Activated T-cell treated with anti-CD3 and anti-CD28 coated beads for 48 hours (primary cell): ENCODE measurements around the gene TAF12.
"Not testable (repeated sequence)": the region's sequence is repeated elsewhere in the genome, so short reads cannot be mapped to it uniquely, and the experiment has no call there.

Source experiments
- DNase-seq: peaks from one replicate; pipeline ENCODE4 v3.0.0-alpha.2; 2020; ENCODE audit warnings: low read depth

The TAF12 gene

DNA sequence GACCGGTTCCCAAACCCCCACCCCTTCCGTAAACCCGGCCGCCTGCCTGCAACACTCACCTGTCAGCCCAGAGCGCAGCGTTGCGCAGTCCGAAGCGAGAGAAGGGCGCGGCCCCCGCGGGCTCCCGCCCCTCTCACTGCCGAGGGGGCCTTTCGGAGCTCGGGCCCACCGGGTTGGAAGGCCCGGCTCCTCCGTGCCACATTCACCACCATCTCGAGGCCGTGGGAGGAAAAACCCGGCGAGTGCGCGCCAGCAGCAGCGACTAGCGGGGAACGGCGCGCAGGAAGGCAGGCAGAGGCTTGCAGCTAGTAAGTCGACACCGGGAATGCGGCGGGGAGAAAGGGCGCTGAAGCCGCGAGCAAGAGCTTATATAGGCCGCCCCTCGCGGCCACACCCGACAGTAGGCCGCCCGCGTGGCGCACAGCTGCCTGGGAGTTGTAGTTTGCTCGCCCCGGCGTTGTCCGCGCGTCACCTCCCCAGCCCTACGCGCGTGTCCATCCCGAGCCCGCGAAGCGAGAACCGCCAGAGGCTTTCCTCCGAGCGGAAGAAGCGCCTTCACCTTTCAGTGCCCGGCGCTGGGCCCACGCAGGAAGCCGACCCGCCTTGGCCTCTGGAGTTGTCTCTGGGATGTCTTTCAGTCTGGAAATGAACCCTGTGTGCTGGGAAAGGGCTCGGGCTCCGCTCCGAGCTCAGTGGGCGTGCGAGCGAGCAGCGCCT, 61.2 kb downstream of the TAF12 start:
- peak; percentile 94 for DNase-seq

DNA sequence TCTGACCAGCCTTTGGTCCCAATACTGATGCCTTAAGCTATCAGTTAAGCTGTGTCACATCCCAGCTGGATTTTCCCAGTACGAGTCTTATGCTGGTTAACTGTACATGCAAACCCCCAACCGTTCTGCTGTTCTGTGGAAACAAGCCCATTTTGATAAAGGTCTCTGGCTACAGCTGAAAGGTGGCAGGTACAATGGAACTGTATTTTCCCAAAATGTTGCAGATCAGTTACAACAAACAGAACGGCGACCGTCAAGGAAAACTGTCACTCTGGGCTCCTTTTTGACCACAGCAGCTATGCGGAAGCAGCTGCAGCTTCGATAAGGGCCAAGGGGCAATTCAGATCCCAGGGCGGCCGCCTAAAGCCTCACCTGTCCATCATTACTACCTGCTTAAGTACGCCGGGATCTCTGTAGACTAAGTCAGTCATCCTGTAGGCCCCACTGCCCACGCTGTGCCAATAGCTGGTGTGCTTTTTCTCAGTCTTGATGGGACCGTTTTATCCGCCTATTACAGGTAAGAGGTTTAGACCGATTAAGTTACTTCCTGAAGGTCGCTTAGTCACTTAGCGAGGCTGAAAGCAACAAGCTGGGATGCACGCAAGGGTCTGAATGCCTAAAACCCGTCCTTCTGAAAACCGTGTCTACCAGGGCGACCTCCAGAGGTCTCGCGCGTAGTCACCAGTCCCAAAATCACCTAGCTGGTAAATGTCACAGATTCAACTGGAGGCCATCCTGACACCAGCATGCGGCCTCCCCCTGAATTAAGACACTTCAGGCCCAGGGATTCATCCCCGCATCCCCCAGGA, 61.9 kb downstream of the TAF12 start:
- no peak for DNase-seq

DNA sequence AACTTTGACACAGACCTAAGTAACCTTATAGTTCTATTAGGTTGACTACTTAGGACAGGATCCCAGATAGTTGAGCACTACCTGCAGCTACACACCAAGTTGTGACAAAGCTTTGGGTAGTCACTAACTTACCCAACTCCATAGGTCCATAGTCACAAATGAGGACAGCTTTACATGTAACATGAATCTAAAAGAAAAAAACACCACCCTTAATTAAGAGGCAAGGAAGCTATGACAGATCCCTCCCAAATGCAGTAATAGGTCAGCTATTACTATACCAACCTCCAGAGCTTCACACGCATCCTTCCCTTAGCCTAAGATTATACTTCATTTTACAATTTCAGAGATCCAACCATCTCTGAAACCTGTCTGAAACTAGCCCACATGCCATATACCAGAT, 63.5 kb downstream of the TAF12 start:
- DNase-seq: no peak

DNA sequence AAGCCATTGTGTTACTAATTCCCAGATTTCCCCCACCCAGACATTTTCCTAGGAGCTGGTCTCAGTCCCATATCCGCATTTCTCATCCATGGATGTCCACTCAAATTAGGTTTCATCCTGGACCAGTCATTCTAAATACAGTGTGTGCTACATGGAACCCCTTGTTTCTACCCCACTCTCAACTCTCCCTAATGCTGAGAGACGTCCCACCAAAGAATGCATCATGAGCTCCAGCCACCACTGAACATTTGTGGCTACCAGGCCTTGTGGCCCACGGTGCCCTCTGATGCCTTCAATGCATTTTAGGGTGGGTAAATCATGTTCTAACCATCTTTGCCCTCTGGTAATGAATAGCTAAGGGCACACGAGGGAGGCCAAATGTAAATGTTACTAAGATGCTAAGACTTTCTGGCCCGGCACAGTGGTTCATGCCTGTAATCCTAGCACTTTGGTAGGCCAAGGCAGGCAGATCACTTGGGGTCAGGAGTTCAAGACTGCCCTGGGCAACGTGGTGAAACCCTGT, 64.1 kb downstream of the TAF12 start:
- DNase-seq: no peak

DNA sequence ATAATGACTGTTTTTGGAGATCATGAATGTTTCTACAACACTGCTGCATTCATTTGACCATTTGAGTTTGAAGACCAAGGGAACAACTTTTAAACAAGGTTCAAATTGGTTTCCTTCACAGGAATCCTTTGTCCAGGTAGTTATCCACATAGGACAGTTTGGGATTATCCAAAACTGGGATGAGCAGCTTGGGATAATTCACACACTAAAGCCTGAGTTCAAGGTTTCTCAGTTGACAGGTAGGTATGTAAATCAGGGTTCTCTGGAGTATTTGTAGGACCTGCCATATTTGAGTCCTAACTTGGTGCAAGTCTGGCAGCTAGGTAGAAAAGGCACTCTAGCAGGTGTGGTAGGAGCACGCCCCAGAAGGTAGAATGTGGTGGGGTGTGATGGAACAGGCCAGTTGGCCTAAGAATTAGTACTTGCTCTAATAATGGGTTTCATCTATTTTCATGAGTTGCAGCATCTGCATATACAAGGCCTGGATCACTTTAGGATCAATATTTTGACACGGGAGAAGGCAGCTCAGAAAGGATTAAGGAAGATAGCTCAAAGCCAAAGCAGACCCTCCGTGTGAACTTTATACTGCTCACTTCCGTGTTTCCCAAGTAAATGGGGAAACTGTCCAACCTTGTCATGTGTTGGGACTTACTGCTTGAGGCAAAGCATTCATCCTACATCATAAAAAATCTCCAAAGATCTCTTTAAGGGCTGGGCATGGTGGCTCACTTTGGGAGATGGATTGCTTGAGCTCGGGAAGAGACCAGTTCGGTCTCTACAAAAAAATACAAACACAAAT, 64.9 kb downstream of the TAF12 start:
- DNase-seq: no peak

DNA sequence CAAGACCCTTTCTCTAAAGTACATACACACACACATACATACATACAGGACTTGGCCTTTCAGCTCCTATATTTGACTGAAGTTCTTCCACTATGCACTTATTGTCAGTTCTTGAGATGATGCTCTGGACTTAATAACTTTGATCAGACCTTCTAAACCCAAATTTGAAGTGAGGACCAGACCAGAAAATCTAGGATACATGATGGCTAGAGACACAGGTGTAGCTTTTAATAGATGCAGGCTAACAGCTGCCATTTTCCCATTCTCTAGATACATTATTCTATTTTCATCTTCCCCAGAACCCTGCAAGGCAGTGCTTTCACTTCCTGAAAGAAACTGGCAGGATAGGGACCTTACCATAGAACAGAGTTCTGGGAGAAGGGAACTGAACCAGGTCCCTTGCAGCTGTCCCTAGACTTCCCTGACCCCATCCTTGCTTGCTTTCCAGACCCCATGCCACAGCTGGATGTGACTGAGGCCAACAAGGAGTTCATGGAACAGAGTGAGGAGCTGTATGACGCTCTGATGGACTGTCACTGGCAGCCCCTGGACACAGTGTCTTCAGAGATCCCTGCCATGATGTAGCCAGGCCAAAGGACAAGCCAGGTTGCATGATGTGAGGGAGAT, 65.7 kb downstream of the TAF12 start:
- no peak for DNase-seq

DNA sequence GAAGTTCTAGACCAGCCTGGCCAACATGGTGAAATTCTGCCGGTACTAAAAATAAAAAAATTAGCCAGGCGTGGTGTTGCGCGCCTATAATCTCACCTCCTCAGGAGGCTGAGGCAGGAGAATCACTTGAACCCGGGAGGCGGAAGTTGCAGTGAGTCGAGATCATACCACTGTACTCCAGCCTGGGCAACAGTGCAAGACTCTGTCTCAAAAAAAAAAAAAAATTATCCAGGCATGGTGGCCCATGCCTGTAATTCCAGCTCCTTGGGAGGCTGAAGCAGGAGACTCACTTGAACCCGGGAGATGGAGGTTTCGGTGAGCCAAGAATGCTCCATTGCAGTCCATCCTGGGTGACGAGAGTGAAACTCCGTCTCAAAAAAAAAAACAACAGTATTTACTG, 69.3 kb downstream of the TAF12 start:
- no peak for DNase-seq

DNA sequence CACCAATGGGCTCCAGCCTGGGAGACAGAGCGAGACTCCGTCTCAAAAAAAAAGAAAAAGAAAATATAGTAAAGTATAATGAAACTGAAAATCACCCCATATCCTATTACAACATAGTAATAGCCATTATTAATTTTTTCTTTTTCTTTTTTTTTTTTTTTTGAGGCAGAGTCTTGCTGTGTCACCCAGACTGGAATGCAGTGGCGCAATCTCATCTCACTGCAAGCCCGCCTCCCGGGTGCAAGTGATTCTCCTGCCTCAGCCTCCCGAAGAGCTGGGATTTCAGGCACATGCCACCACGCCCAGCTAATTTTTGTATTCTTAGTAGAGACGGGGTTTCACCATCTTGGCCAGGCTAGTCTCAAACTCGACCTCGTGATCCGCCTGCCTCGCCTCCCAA, 70.0 kb downstream of the TAF12 start:
- not testable (repeated sequence) for DNase-seq

DNA sequence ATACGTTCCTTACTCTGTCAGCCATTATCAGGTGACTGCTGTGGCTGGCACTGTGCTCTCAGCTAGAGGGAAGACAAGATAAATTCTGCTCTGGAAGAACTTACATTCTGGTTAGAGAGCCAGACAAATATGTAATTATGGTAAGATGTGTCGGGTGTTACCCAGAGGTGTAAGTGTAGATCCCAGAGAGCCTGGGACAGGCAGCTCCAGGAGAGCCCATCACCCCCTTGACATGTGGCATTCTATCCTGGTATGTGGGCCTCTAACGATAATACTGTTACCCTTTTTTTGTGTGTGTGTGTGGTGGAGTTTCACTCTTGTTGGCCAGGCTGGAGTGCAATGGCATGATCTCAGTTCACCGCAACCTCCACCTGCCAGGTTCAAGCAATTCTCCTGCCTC, 71.0 kb downstream of the TAF12 start:
- no peak for DNase-seq

DNA sequence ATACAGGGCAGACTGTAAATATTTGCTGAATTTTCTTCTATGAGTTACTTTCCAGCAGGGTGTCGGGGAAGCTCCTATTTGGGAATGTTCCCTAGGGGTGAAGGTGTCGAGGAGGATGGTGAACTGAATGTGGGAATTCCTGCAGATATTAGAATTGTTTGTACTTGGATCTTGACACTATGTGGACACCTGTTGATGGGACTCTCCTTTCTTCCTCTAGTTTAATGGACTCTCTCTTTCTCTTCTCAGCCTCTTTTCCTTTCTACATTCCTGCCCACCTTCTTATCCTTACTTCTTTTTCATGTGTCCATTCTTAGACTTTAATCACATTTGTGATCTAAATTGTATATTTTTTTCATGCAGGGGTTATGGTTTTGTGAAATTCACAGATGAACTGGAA, 75.9 kb downstream of the TAF12 start:
- no peak for DNase-seq

DNA sequence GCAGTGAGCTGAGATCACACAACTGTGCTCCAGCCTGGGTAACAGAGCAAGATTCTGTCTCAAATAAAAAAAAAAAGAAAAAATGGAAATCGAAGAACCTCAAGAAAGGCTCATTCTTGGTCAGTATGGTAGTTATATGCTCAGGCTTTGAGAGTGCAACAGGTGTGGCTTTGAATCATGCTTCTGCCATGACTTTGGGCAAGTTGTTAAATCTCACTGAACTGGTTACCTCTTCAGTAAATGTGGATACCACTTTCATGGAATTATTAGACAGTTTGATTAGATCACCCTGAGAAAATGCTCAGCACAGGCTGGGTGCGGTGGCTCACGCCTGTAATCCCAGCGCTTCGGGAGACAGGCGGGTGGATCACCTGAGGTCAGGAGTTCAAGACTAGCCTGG, 77.1 kb downstream of the TAF12 start:
- DNase-seq: no peak

DNA sequence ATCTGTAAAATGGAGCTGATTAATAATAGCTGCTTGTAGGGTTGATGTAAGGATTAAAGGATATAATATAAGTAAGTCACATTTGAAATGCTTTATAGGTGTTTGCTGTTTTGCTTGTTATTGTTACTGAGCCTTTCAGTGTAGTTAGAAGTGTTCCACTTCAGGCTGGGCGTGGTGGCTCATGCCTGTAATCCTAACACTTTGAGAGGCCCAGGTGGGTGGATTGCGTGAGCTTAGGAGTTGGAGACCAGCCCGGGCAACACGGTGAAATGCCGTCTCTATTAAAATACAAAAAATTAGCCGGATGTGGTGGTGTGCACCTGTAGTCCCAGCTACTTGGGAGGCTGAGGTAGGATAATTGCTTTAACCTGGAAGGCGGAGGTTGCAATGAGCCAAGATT, 77.8 kb downstream of the TAF12 start:
- no peak for DNase-seq

DNA sequence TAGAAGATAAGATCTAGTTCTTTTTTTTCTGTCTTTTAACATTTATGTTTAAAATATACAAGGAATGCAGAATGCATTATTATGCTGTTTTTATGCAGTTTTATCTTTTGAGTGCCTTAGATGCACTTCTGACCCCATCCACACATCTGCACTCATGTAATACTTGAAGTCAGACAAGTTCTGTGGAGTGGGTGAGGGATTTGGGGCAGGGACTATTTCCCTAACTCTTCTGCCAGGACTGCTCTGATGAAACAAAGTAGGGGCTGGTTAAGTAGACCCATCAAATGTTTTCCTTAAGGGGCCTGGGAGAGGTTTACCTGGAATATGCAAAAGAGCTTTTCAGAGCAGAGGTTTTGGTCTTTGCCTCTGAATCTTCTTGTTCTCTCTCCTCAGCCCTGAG, 78.6 kb downstream of the TAF12 start:
- DNase-seq: no peak

DNA sequence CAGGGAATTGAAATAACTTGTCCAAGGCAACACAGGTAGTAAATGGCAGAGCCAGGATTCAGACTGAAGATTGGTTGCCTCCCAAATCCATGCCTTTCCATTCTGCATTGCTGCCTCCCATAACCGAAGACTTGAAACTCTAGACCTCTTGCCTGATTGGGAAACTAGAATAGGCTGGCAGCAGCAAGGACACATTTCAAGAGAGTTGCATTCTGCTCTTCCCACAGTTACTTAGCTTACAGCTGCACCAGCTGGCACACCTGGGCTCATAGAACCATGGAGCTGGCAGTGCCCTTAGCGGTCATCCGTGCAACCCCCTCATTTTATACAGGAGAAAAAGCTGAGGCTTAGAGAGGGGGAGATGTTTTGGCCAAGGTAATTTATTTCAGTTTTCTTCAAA, 82.0 kb downstream of the TAF12 start:
- no peak for DNase-seq
